Left lung (tissue), 10 donors: ENCODE results near the gene PCNX3. TPM values are rescaled to one million over a fixed set of nuclear protein-coding genes. Genes with fewer than 3 reads are reported as not detected.
A peak's percentile ranks its signal among the peaks of the same experiment; 100 is the strongest.

Source experiments
- ATAC-seq: fragments of 200-7000 bp; cut with Tn5 transposase; one replicate; pipeline ENCODE4 v1.9.1; 2020; ENCODE audit warnings: moderate library complexity
- DNase-seq, 4 donors: peaks; one replicate each; pipeline ENCODE4 v3.0.0-alpha.2; 2013 to 2020
- H3K27ac ChIP-seq, 2 donors: fragments of 200-600 bp; sonication (generic) in 1 of 2; one replicate each; pipeline versions ENCODE4 v1.5.0 to v1.8.0; 2020 to 2021
- H3K27me3 ChIP-seq, 2 donors: fragments of 200-600 bp; sonication (generic) in 1 of 2; one replicate each; pipeline versions ENCODE4 v1.5.0 to v1.8.0; 2020 to 2021
- H3K36me3 ChIP-seq, 2 donors: fragments of 200-600 bp; sonication (generic) in 1 of 2; one replicate each; pipeline versions ENCODE4 v1.5.0 to v1.8.0; 2020 to 2021
- H3K4me1 ChIP-seq, 2 donors: fragments of 200-600 bp; one replicate each; pipeline ENCODE4 v1.8.0; 2021
- H3K4me3 ChIP-seq, 2 donors: fragments of 200-600 bp; sonication (generic) in 1 of 2; one replicate each; pipeline versions ENCODE4 v1.5.0 to v1.8.0; 2020 to 2021; ENCODE audit warnings: mild to moderate bottlenecking in 1 of 2
- H3K9me3 ChIP-seq, 2 donors: fragments of 200-600 bp; sonication (generic) in 1 of 2; one replicate each; pipeline versions ENCODE4 v1.5.0 to v1.8.0; 2020 to 2021
- CTCF ChIP-seq, 2 donors: fragments of 200-600 bp; sonication (generic) in 1 of 2; IDR thresholded peaks; one replicate each; pipeline versions ENCODE4 v1.5.0 to v1.8.0; 2021; ENCODE audit warnings: antibody characterized with exemption in 2 of 2
- intact Hi-C, 2 donors: fragments of 100-400 bp; cut with DNase I; formaldehyde crosslinking; loops; one replicate each; pipeline versions ENCODE4 v1.11.2 to v1.14.2; 2022
- polyA plus RNA-seq, 6 donors: library from polyadenylated mRNA; unstranded; fragments of 120-200 nt; gene quantifications; one replicate each; pipeline ENCODE4 v1.2.1, GENCODE V29; 2013; ENCODE audit not compliant: insufficient read length in 6 of 6
- total RNA-seq, 2 donors: library from RNA; stranded (reverse); fragmentation: NEBNext Ultra II Directional; extraction: Animal tissue kit (Norgen Biotek cat#: 25700); gene quantifications; one replicate each; pipeline ENCODE4 v1.2.1, GENCODE V29; 2021
- donor health status: DM: no; HTN: yes; CAD: no.
- donor health status: DM: no; HTN: no; CAD: no.

Gene PCNX3
- total and polyA plus RNA-seq, 8 donors: 19.9 to 44.5 (median 26.2) TPM

GRCh38 chr11:65661599-65662246 lies 46.1 kb downstream of the PCNX3 start:
- H3K4me1 ChIP-seq: peaks cover 11 to 57% of the 10 kb centered on the region in 2 donors
- peak overlapping the region; percentile 81 for H3K4me3 ChIP-seq
- H3K27ac ChIP-seq: peak overlapping the region; percentile 95 to 98
- DNase-seq (no peak), ATAC-seq (no peak)
- intact Hi-C loops: no loop called here
- no peaks in the 10 kb centered on the region for H3K9me3 ChIP-seq
- TF ChIP-seq CTCF (IDR thresholded peaks at IDR 0.05): no peak
- H3K27me3 ChIP-seq: no peaks in the 10 kb centered on the region
- H3K36me3 ChIP-seq: peaks cover 0 to 49% of the 10 kb centered on the region in 2 donors

GRCh38 chr11:65662247-65662798 lies 46.7 kb downstream of the PCNX3 start:
- DNase-seq: peak in 1 of 4 donors; percentile 41
- Histone ChIP-seq H3K27ac (peak overlapping the region; percentile 95 to 98), H3K36me3 (peaks cover 0 to 43% of the 10 kb centered on the region in 2 donors), H3K4me3 (peak overlapping the region; percentile 81), H3K9me3 (no peaks in the 10 kb centered on the region), H3K4me1 (peaks cover 11 to 57% of the 10 kb centered on the region in 2 donors), H3K27me3 (no peaks in the 10 kb centered on the region)
- intact Hi-C loops: no loop called here
- no peak for TF ChIP-seq CTCF (IDR thresholded peaks at IDR 0.05)
- peak; percentile 3 for ATAC-seq

- Histone ChIP-seq H3K4me1 (peaks cover 11 to 53% of the 10 kb centered on the region in 2 donors), H3K27me3 (no peaks in the 10 kb centered on the region), H3K36me3 (peaks cover 0 to 36% of the 10 kb centered on the region in 2 donors), H3K27ac (peak within 1 kb of the TSS; percentile 95 to 98), H3K4me3 (peak within 1 kb of the TSS; percentile 81), H3K9me3 (no peaks in the 10 kb centered on the region)
- DNase-seq: peak; percentile 93 to 97 (median 95)
- peak in 1 of 2 donors; percentile 14 for TF ChIP-seq CTCF (IDR thresholded peaks at IDR 0.05)
- ATAC-seq: peak; percentile 91
- intact Hi-C loops: no loop called here
Measured at GRCh38 chr11:65662799-65663638, 47.4 kb downstream of the PCNX3 start, which contains the start of gene RELA. RELA (minus strand) TSS chr11:65662916; CDS start chr11:65662832, 84 bp downstream.

- ATAC-seq: peak; percentile 59
- Histone ChIP-seq H3K27ac (peak overlapping the region; percentile 95 to 98), H3K27me3 (no peaks in the 10 kb centered on the region), H3K4me3 (peak overlapping the region; percentile 81), H3K9me3 (no peaks in the 10 kb centered on the region), H3K4me1 (peaks cover 11 to 48% of the 10 kb centered on the region in 2 donors), H3K36me3 (peaks cover 0 to 29% of the 10 kb centered on the region in 2 donors)
- TF ChIP-seq CTCF (IDR thresholded peaks at IDR 0.05): no peak
- peak in 2 of 4 donors; percentile 68 to 73 for DNase-seq
- intact Hi-C loops: no loop called here
Measured at GRCh38 chr11:65663639-65664200, 48.1 kb downstream of the PCNX3 start.
